T-helper 2 cell treated with Interferon-gamma antibody and Interleukin-4, amounts not matched to agents 5 μg/mL and 100 μg/mL, for 36 hours (primary cell): Measurements from ENCODE around the gene HERC4.
"Not testable (repeated sequence)": the region's sequence is repeated elsewhere in the genome, so short reads cannot be mapped to it uniquely, and the experiment has no call there.

Source experiments
- DNase-seq: peaks from one replicate; pipeline ENCODE4 v3.0.0; 2021; ENCODE audit warnings: low spot score
- H3K27ac Mint-ChIP-seq: one replicate; pipeline ENCODE4 v1.8.0; 2021; ENCODE audit warnings: mild to moderate bottlenecking, mixed read lengths
- H3K27me3 Mint-ChIP-seq: one replicate; pipeline ENCODE4 v1.8.0; 2021; ENCODE audit warnings: low read depth, mixed read lengths
- H3K36me3 Mint-ChIP-seq: one replicate; pipeline ENCODE4 v1.8.0; 2021; ENCODE audit warnings: low read depth, mixed read lengths
- H3K4me1 Mint-ChIP-seq: one replicate; pipeline ENCODE4 v1.8.0; 2021; ENCODE audit warnings: low read depth, mixed read lengths
- H3K4me3 Mint-ChIP-seq: one replicate; pipeline ENCODE4 v1.8.0; 2022; ENCODE audit warnings: mild to moderate bottlenecking, moderate library complexity, mixed read lengths
- H3K9me3 Mint-ChIP-seq: one replicate; pipeline ENCODE4 v1.8.0; 2021; ENCODE audit warnings: mixed read lengths

HERC4 gene

GRCh38 chr10:68047554-68048327 is 27.3 kb downstream of the HERC4 start:
- H3K27me3 Mint-ChIP-seq = no peaks in the 10 kb centered on the region
- peaks cover 21% of the 10 kb centered on the region for H3K4me1 Mint-ChIP-seq
- H3K36me3 Mint-ChIP-seq = peaks cover 23% of the 10 kb centered on the region
- no peak overlapping the region for H3K4me3 Mint-ChIP-seq
- no peak overlapping the region for H3K27ac Mint-ChIP-seq
- no peaks in the 10 kb centered on the region for H3K9me3 Mint-ChIP-seq
- no peak for DNase-seq

- no peak overlapping the region for H3K27ac Mint-ChIP-seq
- DNase-seq = no peak
- peaks cover 19% of the 10 kb centered on the region for H3K4me1 Mint-ChIP-seq
- no peaks in the 10 kb centered on the region for H3K27me3 Mint-ChIP-seq
- H3K36me3 Mint-ChIP-seq = peaks cover 21% of the 10 kb centered on the region
- H3K9me3 Mint-ChIP-seq = no peaks in the 10 kb centered on the region
- H3K4me3 Mint-ChIP-seq = no peak overlapping the region
Measured at GRCh38 chr10:68047122-68047521, 28.0 kb downstream of the HERC4 start.

DNA sequence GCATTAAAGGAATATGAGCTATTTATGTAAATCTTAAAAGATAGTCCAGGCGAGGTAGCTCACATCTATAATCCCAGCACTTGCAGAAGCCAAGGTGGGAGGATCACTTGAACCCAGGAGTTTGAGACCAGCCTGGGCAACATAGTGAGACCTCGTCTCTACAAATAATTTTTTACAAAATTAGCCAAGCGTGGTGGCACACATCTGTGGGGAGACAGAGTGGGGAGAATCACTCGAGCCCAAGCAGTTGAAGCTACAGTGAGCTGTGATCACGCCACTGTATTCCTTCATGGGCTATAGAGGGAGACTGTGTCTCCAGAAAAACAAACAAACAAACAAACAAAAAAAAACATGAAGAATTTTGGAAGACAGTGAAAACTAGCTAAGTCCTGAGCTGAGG is 28.4 kb downstream of the HERC4 start:
- no peak for DNase-seq
- H3K27me3 Mint-ChIP-seq = no peaks in the 10 kb centered on the region
- H3K4me1 Mint-ChIP-seq = peaks cover 19% of the 10 kb centered on the region
- no peaks in the 10 kb centered on the region for H3K9me3 Mint-ChIP-seq
- H3K4me3 Mint-ChIP-seq = no peak overlapping the region
- H3K27ac Mint-ChIP-seq = no peak overlapping the region
- peaks cover 20% of the 10 kb centered on the region for H3K36me3 Mint-ChIP-seq

- no peak overlapping the region for H3K4me3 Mint-ChIP-seq
- no peaks in the 10 kb centered on the region for H3K27me3 Mint-ChIP-seq
- DNase-seq = no peak
- no peaks in the 10 kb centered on the region for H3K9me3 Mint-ChIP-seq
- peaks cover 10% of the 10 kb centered on the region for H3K4me1 Mint-ChIP-seq
- H3K27ac Mint-ChIP-seq = no peak overlapping the region
- peaks cover 19% of the 10 kb centered on the region for H3K36me3 Mint-ChIP-seq
Measured at GRCh38 chr10:68043030-68043429, 32.1 kb downstream of the HERC4 start.

GRCh38 chr10:68032113-68032512 is 43.0 kb downstream of the HERC4 start:
- Mint-ChIP-seq H3K36me3 (peaks cover 36% of the 10 kb centered on the region), H3K9me3 (no peaks in the 10 kb centered on the region), H3K27me3 (no peaks in the 10 kb centered on the region), H3K27ac (no peak overlapping the region), H3K4me3 (no peak overlapping the region), H3K4me1 (peaks cover 6% of the 10 kb centered on the region)
- no peak for DNase-seq

GRCh38 chr10:68027429-68027828 is 47.7 kb downstream of the HERC4 start:
- no peak for DNase-seq
- peaks cover 33% of the 10 kb centered on the region for H3K36me3 Mint-ChIP-seq
- H3K27ac Mint-ChIP-seq = no peak overlapping the region

DNA sequence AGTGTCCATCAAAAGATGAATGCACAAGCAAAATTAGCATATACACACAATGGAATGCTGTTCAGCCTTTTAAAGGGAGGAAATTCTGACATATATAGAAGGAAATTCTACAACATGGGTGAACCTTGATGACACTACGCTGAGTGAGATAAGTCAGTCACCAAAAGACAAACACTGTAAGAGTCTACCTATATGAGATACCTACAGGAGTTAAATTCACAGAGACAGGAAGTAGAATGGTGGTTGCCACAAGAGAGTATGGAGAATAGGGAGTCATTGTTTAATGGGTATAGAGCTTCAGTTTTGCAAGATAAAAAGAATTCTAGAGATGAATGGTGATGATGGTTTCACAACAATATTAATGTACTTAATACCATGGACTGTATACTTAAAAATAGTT is 51.8 kb downstream of the HERC4 start:
- peaks cover 4% of the 10 kb centered on the region for H3K4me1 Mint-ChIP-seq

More at GRCh38 chr10:68027429-68027828, 47.7 kb downstream of the HERC4 start:
- H3K4me1 Mint-ChIP-seq = peaks cover 4% of the 10 kb centered on the region
- H3K4me3 Mint-ChIP-seq = no peak overlapping the region
- no peaks in the 10 kb centered on the region for H3K27me3 Mint-ChIP-seq
- peaks cover 4% of the 10 kb centered on the region for H3K9me3 Mint-ChIP-seq

GRCh38 chr10:68022324-68022723 is 52.8 kb downstream of the HERC4 start:
- not testable (repeated sequence) for H3K27me3 Mint-ChIP-seq, DNase-seq, H3K4me1 Mint-ChIP-seq, H3K4me3 Mint-ChIP-seq, H3K27ac Mint-ChIP-seq
- Mint-ChIP-seq H3K9me3 (peaks cover 24% of the 10 kb centered on the region), H3K36me3 (peaks cover 58% of the 10 kb centered on the region)

More for the DNA sequence above, 51.8 kb downstream of the HERC4 start:
- Mint-ChIP-seq H3K36me3 (peaks cover 57% of the 10 kb centered on the region), H3K27me3 (no peaks in the 10 kb centered on the region), H3K4me3 (no peak overlapping the region), H3K9me3 (peaks cover 24% of the 10 kb centered on the region), H3K27ac (no peak overlapping the region)
- DNase-seq = no peak

- peaks cover 48% of the 10 kb centered on the region for H3K36me3 Mint-ChIP-seq
- H3K4me1 Mint-ChIP-seq, H3K27me3 Mint-ChIP-seq, DNase-seq: not testable (repeated sequence)
- peaks cover 14% of the 10 kb centered on the region for H3K9me3 Mint-ChIP-seq
- H3K4me3 Mint-ChIP-seq = peak overlapping the region; percentile 57
- H3K27ac Mint-ChIP-seq = peak overlapping the region; percentile 32
Measured at GRCh38 chr10:68016519-68016918, 58.6 kb downstream of the HERC4 start.

DNA sequence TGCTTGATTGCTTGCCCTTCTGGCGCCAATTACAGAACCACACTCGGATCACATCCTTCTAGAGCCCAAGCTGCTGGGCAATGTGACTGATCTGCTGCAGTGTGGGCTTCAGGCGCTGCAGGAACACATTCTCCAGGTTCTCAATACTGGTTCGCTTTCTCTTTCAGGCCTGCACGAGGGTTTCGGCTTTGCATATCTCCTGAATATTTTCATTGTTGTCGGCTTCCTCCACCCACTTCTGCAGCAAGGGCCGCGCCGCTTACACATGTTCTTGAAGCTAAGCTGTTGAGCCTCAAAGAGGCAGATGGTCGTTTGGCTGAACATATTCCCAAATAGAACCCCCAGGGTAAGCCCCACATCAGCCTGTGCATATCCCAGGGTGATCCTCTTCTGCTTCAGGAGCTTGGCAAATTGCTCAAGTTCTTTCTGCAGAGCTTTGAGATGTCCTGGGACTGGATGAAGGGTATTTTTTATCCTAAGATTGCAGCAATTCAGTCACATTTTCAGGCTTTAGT is 64.6 kb downstream of the HERC4 start:
- no peak for DNase-seq
- H3K9me3 Mint-ChIP-seq = peaks cover 10% of the 10 kb centered on the region
- H3K27me3 Mint-ChIP-seq = no peaks in the 10 kb centered on the region
- no peaks in the 10 kb centered on the region for H3K4me1 Mint-ChIP-seq
- H3K27ac Mint-ChIP-seq = no peak overlapping the region
- H3K4me3 Mint-ChIP-seq = no peak overlapping the region
- H3K36me3 Mint-ChIP-seq = peaks cover 44% of the 10 kb centered on the region

GRCh38 chr10:68007356-68007755 is 67.7 kb downstream of the HERC4 start:
- H3K9me3 Mint-ChIP-seq = peaks cover 10% of the 10 kb centered on the region
- no peaks in the 10 kb centered on the region for H3K27me3 Mint-ChIP-seq
- H3K4me1 Mint-ChIP-seq = no peaks in the 10 kb centered on the region
- no peak overlapping the region for H3K27ac Mint-ChIP-seq
- H3K4me3 Mint-ChIP-seq = no peak overlapping the region
- DNase-seq = no peak
- peaks cover 56% of the 10 kb centered on the region for H3K36me3 Mint-ChIP-seq

GRCh38 chr10:68001539-68001938 is 73.5 kb downstream of the HERC4 start:
- Mint-ChIP-seq H3K4me3 (no peak overlapping the region), H3K27me3 (no peaks in the 10 kb centered on the region), H3K4me1 (peaks cover 2% of the 10 kb centered on the region), H3K27ac (no peak overlapping the region), H3K9me3 (no peaks in the 10 kb centered on the region), H3K36me3 (peaks cover 41% of the 10 kb centered on the region)
- no peak for DNase-seq

DNA sequence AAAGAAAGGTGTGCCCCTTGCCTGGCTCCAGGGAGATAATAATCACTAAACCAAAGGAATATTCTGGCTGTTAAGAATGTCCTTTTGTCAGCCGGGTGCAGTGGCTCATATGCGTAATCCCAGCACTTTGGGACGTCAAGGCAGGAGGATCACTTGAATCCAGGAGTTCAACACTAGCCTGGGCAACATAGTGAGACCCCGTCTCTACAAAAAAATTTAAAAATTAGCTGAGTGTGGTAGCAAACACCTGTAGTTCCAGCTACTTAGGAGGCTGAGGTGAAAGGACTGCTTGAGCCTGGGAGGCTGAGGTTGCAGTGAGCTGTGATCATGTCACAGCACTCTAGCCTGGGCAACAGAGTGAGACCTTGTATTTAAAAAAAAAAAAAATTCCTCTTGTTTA is 74.1 kb downstream of the HERC4 start:
- peaks cover 40% of the 10 kb centered on the region for H3K36me3 Mint-ChIP-seq
- H3K4me1 Mint-ChIP-seq = peaks cover 2% of the 10 kb centered on the region
- no peak overlapping the region for H3K4me3 Mint-ChIP-seq
- no peaks in the 10 kb centered on the region for H3K27me3 Mint-ChIP-seq
- H3K27ac Mint-ChIP-seq = no peak overlapping the region
- no peak for DNase-seq
- no peaks in the 10 kb centered on the region for H3K9me3 Mint-ChIP-seq

GRCh38 chr10:67990093-67990492 is 85.0 kb downstream of the HERC4 start:
- no peaks in the 10 kb centered on the region for H3K9me3 Mint-ChIP-seq
- H3K4me3 Mint-ChIP-seq = no peak overlapping the region
- no peaks in the 10 kb centered on the region for H3K27me3 Mint-ChIP-seq
- H3K36me3 Mint-ChIP-seq = peaks cover 37% of the 10 kb centered on the region
- no peak for DNase-seq
- peaks cover 5% of the 10 kb centered on the region for H3K4me1 Mint-ChIP-seq
- H3K27ac Mint-ChIP-seq = no peak overlapping the region

- DNase-seq = no peak
- Mint-ChIP-seq H3K4me3 (no peak overlapping the region), H3K36me3 (peaks cover 38% of the 10 kb centered on the region), H3K4me1 (peaks cover 5% of the 10 kb centered on the region), H3K27ac (no peak overlapping the region), H3K9me3 (no peaks in the 10 kb centered on the region), H3K27me3 (no peaks in the 10 kb centered on the region)
Measured at GRCh38 chr10:67988606-67989005, 86.5 kb downstream of the HERC4 start.
